HEK293 (cell line): ENCODE data around the gene KIF25.

ENCODE experiments used
- CTCF ChIA-PET: fragments of 350-600 bp; formaldehyde crosslinking; extraction: SDS; loops from one replicate; lab custom pipeline; 2021; ENCODE audit warnings: antibody characterized with exemption; lab: Yijun Ruan, JAX
- POLR2A ChIA-PET: fragments of 300-600 bp; formaldehyde crosslinking; extraction: SDS; loops from one replicate; lab custom pipeline; 2020; ENCODE audit warnings: antibody characterized with exemption, inconsistent platforms; lab: Yijun Ruan, JAX
- H3K27ac ChIP-seq: fragments of 200-500 bp; sonication (Bioruptor generic); 2 replicates; pipeline ENCODE4 v1.5.1; 2014; ENCODE audit warnings: low read depth, low read length, control low read depth, inconsistent platforms; ENCODE audit errors: extremely low read depth
- H3K36me3 ChIP-seq, 2 experiments: fragments of 200-500 bp in 1 of 2; sonication (Bioruptor generic) in 1 of 2; 1 replicate in 1 of 2; 2 replicates in 1 of 2; pipeline ENCODE4 v1.5.1; 2014 to 2017; ENCODE audit warnings: inconsistent platforms in 2 of 2, low read length in 2 of 2; ENCODE audit not compliant: control insufficient read depth in 2 of 2, insufficient read depth in 1 of 2
- H3K4me1 ChIP-seq: fragments of 200-500 bp; sonication (Bioruptor generic); 2 replicates; pipeline ENCODE4 v1.5.1; 2014; ENCODE audit warnings: mild to moderate bottlenecking, low read length, inconsistent platforms; ENCODE audit not compliant: control insufficient read depth, insufficient read depth
- H3K4me3 ChIP-seq: 2 replicates; pipeline ENCODE4 v1.5.1; 2011; ENCODE audit warnings: low read depth, mild to moderate bottlenecking, control low read depth, low read length, moderate library complexity
- H3K9me3 ChIP-seq: fragments of 200-500 bp; sonication (Bioruptor generic); 2 replicates; pipeline ENCODE4 v1.5.1; 2014; ENCODE audit warnings: low read depth, low read length, inconsistent platforms; ENCODE audit not compliant: control insufficient read depth, insufficient read depth
- GLIS1 ChIP-seq: fragments of 450-650 bp; formaldehyde crosslinking; IDR thresholded peaks from 2 replicates; pipeline ENCODE4 v1.5.1; 2016; ENCODE audit warnings: missing biosample characterization, missing genetic modification characterization
- GLIS2 ChIP-seq: fragments of 450-650 bp; formaldehyde crosslinking; IDR thresholded peaks from 2 replicates; pipeline ENCODE4 v1.5.1; 2016; ENCODE audit warnings: missing biosample characterization, missing genetic modification characterization
- HOXA7 ChIP-seq: sonication (generic); formaldehyde crosslinking; IDR thresholded peaks from 2 replicates; pipeline ENCODE4 v1.8.1; 2022; ENCODE audit warnings: missing genetic modification reagents, borderline replicate concordance
- SP7 ChIP-seq: fragments of 450-650 bp; formaldehyde crosslinking; IDR thresholded peaks from 2 replicates; pipeline ENCODE4 v1.5.1; 2016; ENCODE audit warnings: missing biosample characterization, missing genetic modification characterization
- ZBTB17 ChIP-seq: fragments of 450-650 bp; formaldehyde crosslinking; IDR thresholded peaks from 2 replicates; pipeline ENCODE4 v1.5.1; 2016; ENCODE audit warnings: missing biosample characterization, missing genetic modification characterization
- ZBTB20 ChIP-seq: fragments of 450-650 bp; formaldehyde crosslinking; IDR thresholded peaks from 2 replicates; pipeline ENCODE4 v1.5.1; 2016; ENCODE audit warnings: missing biosample characterization, missing genetic modification characterization
- ZFHX2 ChIP-seq: fragments of 450-650 bp; formaldehyde crosslinking; conservative IDR thresholded peaks from 2 replicates; pipeline ENCODE4 v1.5.1; 2016; ENCODE audit warnings: missing biosample characterization, missing genetic modification characterization
- ZFP37 ChIP-seq: fragments of 450-650 bp; formaldehyde crosslinking; IDR thresholded peaks from 2 replicates; pipeline ENCODE4 v1.5.1; 2016; ENCODE audit warnings: missing biosample characterization, missing genetic modification characterization
- ZIC2 ChIP-seq: fragments of 450-650 bp; formaldehyde crosslinking; IDR thresholded peaks from 2 replicates; pipeline ENCODE4 v1.5.1; 2016; ENCODE audit warnings: missing biosample characterization, missing genetic modification characterization
- ZNF214 ChIP-seq: fragments of 450-650 bp; formaldehyde crosslinking; IDR thresholded peaks from 2 replicates; pipeline ENCODE4 v1.5.1; 2017; ENCODE audit warnings: missing biosample characterization, mild to moderate bottlenecking, missing genetic modification characterization, borderline replicate concordance
- ZNF292 ChIP-seq: fragments of 450-650 bp; formaldehyde crosslinking; IDR thresholded peaks from 2 replicates; pipeline ENCODE4 v1.5.1; 2016; ENCODE audit warnings: low read depth, missing biosample characterization, missing genetic modification characterization, borderline replicate concordance
- ZNF391 ChIP-seq: fragments of 450-650 bp; formaldehyde crosslinking; IDR thresholded peaks from 2 replicates; pipeline ENCODE4 v1.5.1; 2016; ENCODE audit warnings: low read depth, missing biosample characterization, missing genetic modification characterization, borderline replicate concordance
- ZNF510 ChIP-seq: fragments of 450-650 bp; formaldehyde crosslinking; IDR thresholded peaks from 2 replicates; pipeline ENCODE4 v1.5.1; 2018; ENCODE audit warnings: mild to moderate bottlenecking, missing genetic modification characterization, missing biosample characterization; ENCODE audit not compliant: insufficient replicate concordance
- ZNF548 ChIP-seq: fragments of 450-650 bp; formaldehyde crosslinking; IDR thresholded peaks from 2 replicates; pipeline ENCODE4 v1.5.1; 2016; ENCODE audit warnings: missing biosample characterization, missing genetic modification characterization
- ZNF600 ChIP-seq: fragments of 450-650 bp; formaldehyde crosslinking; IDR thresholded peaks from 2 replicates; pipeline ENCODE4 v1.5.1; 2016; ENCODE audit warnings: missing biosample characterization, missing genetic modification characterization
- ZNF654 ChIP-seq: fragments of 450-650 bp; formaldehyde crosslinking; IDR thresholded peaks from 2 replicates; pipeline ENCODE4 v1.5.1; 2016; ENCODE audit warnings: low read depth, missing biosample characterization, missing genetic modification characterization
- ZNF707 ChIP-seq: fragments of 450-650 bp; formaldehyde crosslinking; IDR thresholded peaks from 2 replicates; pipeline ENCODE4 v1.5.1; 2016; ENCODE audit warnings: missing biosample characterization, missing genetic modification characterization
- ZSCAN23 ChIP-seq: fragments of 450-650 bp; formaldehyde crosslinking; IDR thresholded peaks from 2 replicates; pipeline ENCODE4 v1.5.1; 2016; ENCODE audit warnings: missing biosample characterization, missing genetic modification characterization
- TF ChIP-seq, protein P1 (sequence below): fragments of 450-650 bp; formaldehyde crosslinking; conservative IDR thresholded peaks from 2 replicates; pipeline ENCODE4 v1.5.1; 2016; ENCODE audit warnings: low read depth, missing biosample characterization, missing genetic modification characterization
- TF ChIP-seq, protein P2 (sequence below): fragments of 450-650 bp; formaldehyde crosslinking; IDR thresholded peaks from 2 replicates; pipeline ENCODE4; 2016; ENCODE audit warnings: missing biosample characterization, missing genetic modification characterization
- TF ChIP-seq, protein P3 (sequence below): fragments of 450-650 bp; formaldehyde crosslinking; conservative IDR thresholded peaks from 2 replicates; pipeline ENCODE4 v1.5.1; 2016; ENCODE audit warnings: low read depth, missing biosample characterization, missing genetic modification characterization
- TF ChIP-seq, protein P4 (sequence below): fragments of 450-650 bp; formaldehyde crosslinking; IDR thresholded peaks from 2 replicates; pipeline ENCODE4 v1.5.1; 2016; ENCODE audit warnings: missing biosample characterization, missing genetic modification characterization, low read depth

Gene KIF25

DNA sequence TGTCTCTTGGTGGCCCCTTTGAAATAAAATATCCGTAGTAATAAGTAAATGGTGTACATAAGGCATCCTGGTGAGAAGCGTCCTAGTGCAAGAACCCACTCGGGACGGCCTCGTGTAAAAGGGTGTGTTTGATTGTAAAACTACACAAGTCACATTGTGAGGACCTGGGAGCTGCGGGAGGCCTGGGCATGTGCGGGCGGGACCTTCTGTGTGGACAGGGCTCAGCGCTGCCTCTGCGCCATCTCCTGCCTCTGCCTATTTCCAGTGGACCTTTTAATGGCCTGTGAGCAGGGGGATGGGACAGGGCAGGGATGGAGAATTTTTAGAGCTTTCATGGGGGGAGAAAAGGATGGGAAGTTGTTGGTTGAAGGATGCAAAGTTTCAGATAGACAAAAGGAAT lies 25.3 kb upstream of the KIF25 start (continued):
- no peak for TF ChIP-seq ZNF600 (tag by site-specific recombination)
- TF ChIP-seq ZNF548: no peak
- no peak for TF ChIP-seq ZNF391 (tag by site-specific recombination)
- TF ChIP-seq, all 188 proteins: peak for 0

- Histone ChIP-seq H3K36me3 (peaks cover 9 to 39% of the 10 kb centered on the region in 2 experiments; a peak in 2 of 3 replicates), H3K27ac (no peak overlapping the region), H3K4me1 (no peaks in the 10 kb centered on the region), H3K4me3 (no peak overlapping the region), H3K9me3 (no peaks in the 10 kb centered on the region)
- ChIA-PET CTCF (interaction anchor here (0.6 kb wide), 1 partner anchor 278 kb away, joined by 3 read pairs; no protein-coding TSS in a partner anchor), POLR2A (no interaction called here)
- TF ChIP-seq, protein P1, sequence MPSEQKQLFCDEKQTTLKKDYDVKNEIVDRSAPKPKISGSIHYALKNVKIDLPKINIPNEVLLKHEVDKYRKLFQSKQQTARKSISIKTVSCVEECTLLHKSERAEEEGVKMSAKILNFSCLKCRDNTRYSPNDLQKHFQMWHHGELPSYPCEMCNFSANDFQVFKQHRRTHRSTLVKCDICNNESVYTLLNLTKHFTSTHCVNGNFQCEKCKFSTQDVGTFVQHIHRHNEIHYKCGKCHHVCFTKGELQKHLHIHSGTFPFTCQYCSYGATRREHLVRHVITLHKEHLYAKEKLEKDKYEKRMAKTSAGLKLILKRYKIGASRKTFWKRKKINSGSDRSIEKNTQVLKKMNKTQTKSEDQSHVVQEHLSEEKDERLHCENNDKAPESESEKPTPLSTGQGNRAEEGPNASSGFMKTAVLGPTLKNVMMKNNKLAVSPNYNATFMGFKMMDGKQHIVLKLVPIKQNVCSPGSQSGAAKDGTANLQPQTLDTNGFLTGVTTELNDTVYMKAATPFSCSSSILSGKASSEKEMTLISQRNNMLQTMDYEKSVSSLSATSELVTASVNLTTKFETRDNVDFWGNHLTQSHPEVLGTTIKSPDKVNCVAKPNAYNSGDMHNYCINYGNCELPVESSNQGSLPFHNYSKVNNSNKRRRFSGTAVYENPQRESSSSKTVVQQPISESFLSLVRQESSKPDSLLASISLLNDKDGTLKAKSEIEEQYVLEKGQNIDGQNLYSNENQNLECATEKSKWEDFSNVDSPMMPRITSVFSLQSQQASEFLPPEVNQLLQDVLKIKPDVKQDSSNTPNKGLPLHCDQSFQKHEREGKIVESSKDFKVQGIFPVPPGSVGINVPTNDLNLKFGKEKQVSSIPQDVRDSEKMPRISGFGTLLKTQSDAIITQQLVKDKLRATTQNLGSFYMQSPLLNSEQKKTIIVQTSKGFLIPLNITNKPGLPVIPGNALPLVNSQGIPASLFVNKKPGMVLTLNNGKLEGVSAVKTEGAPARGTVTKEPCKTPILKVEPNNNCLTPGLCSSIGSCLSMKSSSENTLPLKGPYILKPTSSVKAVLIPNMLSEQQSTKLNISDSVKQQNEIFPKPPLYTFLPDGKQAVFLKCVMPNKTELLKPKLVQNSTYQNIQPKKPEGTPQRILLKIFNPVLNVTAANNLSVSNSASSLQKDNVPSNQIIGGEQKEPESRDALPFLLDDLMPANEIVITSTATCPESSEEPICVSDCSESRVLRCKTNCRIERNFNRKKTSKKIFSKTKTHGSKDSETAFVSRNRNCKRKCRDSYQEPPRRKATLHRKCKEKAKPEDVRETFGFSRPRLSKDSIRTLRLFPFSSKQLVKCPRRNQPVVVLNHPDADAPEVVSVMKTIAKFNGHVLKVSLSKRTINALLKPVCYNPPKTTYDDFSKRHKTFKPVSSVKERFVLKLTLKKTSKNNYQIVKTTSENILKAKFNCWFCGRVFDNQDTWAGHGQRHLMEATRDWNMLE (tag by site-specific recombination): no peak
- TF ChIP-seq GLIS1: peak; percentile 55
- no peak for TF ChIP-seq ZFHX2 (tag by site-specific recombination)
- TF ChIP-seq ZNF707 (tag by site-specific recombination): no peak
- no peak for TF ChIP-seq SP7
- TF ChIP-seq ZNF214 (tag by site-specific recombination): no peak
- TF ChIP-seq HOXA7 (CRISPR knock-in tag): no peak
- no peak for TF ChIP-seq GLIS2
- TF ChIP-seq ZBTB17 (tag by site-specific recombination): no peak
- TF ChIP-seq ZNF510 (tag by site-specific recombination): no peak
- TF ChIP-seq ZIC2: 0 out of 2 replicates have a peak, but pooled peaks have one; percentile 45
- no peak for TF ChIP-seq ZNF654 (tag by site-specific recombination)
- TF ChIP-seq, protein P2, sequence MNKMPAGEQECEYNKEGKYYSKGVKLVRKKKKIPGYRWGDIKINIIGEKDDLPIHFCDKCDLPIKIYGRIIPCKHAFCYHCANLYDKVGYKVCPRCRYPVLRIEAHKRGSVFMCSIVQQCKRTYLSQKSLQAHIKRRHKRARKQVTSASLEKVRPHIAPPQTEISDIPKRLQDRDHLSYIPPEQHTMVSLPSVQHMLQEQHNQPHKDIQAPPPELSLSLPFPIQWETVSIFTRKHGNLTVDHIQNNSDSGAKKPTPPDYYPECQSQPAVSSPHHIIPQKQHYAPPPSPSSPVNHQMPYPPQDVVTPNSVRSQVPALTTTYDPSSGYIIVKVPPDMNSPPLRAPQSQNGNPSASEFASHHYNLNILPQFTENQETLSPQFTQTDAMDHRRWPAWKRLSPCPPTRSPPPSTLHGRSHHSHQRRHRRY (tag by site-specific recombination): no peak
- no peak for TF ChIP-seq ZBTB20 (tag by site-specific recombination)
- TF ChIP-seq ZFP37: no peak
- TF ChIP-seq, protein P3, sequence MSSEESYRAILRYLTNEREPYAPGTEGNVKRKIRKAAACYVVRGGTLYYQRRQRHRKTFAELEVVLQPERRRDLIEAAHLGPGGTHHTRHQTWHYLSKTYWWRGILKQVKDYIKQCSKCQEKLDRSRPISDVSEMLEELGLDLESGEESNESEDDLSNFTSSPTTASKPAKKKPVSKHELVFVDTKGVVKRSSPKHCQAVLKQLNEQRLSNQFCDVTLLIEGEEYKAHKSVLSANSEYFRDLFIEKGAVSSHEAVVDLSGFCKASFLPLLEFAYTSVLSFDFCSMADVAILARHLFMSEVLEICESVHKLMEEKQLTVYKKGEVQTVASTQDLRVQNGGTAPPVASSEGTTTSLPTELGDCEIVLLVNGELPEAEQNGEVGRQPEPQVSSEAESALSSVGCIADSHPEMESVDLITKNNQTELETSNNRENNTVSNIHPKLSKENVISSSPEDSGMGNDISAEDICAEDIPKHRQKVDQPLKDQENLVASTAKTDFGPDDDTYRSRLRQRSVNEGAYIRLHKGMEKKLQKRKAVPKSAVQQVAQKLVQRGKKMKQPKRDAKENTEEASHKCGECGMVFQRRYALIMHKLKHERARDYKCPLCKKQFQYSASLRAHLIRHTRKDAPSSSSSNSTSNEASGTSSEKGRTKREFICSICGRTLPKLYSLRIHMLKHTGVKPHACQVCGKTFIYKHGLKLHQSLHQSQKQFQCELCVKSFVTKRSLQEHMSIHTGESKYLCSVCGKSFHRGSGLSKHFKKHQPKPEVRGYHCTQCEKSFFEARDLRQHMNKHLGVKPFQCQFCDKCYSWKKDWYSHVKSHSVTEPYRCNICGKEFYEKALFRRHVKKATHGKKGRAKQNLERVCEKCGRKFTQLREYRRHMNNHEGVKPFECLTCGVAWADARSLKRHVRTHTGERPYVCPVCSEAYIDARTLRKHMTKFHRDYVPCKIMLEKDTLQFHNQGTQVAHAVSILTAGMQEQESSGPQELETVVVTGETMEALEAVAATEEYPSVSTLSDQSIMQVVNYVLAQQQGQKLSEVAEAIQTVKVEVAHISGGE (tag by site-specific recombination): no peak
- TF ChIP-seq ZSCAN23 (tag by site-specific recombination): no peak
- TF ChIP-seq ZNF292 (tag by site-specific recombination): no peak
- TF ChIP-seq, protein P4, sequence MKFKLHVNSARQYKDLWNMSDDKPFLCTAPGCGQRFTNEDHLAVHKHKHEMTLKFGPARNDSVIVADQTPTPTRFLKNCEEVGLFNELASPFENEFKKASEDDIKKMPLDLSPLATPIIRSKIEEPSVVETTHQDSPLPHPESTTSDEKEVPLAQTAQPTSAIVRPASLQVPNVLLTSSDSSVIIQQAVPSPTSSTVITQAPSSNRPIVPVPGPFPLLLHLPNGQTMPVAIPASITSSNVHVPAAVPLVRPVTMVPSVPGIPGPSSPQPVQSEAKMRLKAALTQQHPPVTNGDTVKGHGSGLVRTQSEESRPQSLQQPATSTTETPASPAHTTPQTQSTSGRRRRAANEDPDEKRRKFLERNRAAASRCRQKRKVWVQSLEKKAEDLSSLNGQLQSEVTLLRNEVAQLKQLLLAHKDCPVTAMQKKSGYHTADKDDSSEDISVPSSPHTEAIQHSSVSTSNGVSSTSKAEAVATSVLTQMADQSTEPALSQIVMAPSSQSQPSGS (tag by site-specific recombination): no peak
- TF ChIP-seq ZNF600 (tag by site-specific recombination): peak; percentile 48; the same call in 1 of the 2 replicates
These were observed 24.2 kb upstream of the KIF25 start for GRCh38 chr6:167973148-167973885.
